Measurements from ENCODE around the gene CDH23. TPM values are rescaled to one million over a fixed set of nuclear protein-coding genes. Genes with fewer than 3 reads are reported as not detected.

The CDH23 gene
- total RNA-seq, 1 donor from 2014 or later = 10.3 TPM

- Histone ChIP-seq H3K4me3 (no peak overlapping the region), H3K27me3 (no peaks in the 10 kb centered on the region), H3K27ac (no peak overlapping the region), H3K9me3 (no peaks in the 10 kb centered on the region), H3K36me3 (no peaks in the 10 kb centered on the region), H3K4me1 (peaks cover 6% of the 10 kb centered on the region)
- DNase-seq (ENCODE audit: extremely low spot score in 2 of 2) = no peak
- intact Hi-C loops (cut with DNase I) = no loop called here
- no peak for TF ChIP-seq CTCF (IDR thresholded peaks at IDR 0.05)
- no peak for TF ChIP-seq POLR2AphosphoS5 (IDR thresholded peaks at IDR 0.05; ENCODE audit: insufficient read depth in 1 of 2, low read depth in 1 of 2)
- TF ChIP-seq POLR2A (IDR thresholded peaks at IDR 0.05) = no peak
Observed at GRCh38 chr10:71546220-71546619, 149.5 kb downstream of the CDH23 start.

GRCh38 chr10:71547312-71547711 is 150.6 kb downstream of the CDH23 start:
- no peak for TF ChIP-seq POLR2A (IDR thresholded peaks at IDR 0.05)
- no peak for TF ChIP-seq CTCF (IDR thresholded peaks at IDR 0.05)
- no peak for TF ChIP-seq POLR2AphosphoS5 (IDR thresholded peaks at IDR 0.05; ENCODE audit: insufficient read depth in 1 of 2, low read depth in 1 of 2)
- peaks cover 6% of the 10 kb centered on the region for H3K4me1 ChIP-seq
- no peaks in the 10 kb centered on the region for H3K27me3 ChIP-seq
- no peaks in the 10 kb centered on the region for H3K36me3 ChIP-seq
- no peaks in the 10 kb centered on the region for H3K9me3 ChIP-seq
- no peak overlapping the region for H3K4me3 ChIP-seq
- DNase-seq (ENCODE audit: extremely low spot score in 2 of 2) = no peak
- intact Hi-C loops (cut with DNase I) = no loop called here
- no peak overlapping the region for H3K27ac ChIP-seq

- Histone ChIP-seq H3K4me1 (peaks cover 6% of the 10 kb centered on the region), H3K36me3 (no peaks in the 10 kb centered on the region), H3K4me3 (no peak overlapping the region), H3K27me3 (no peaks in the 10 kb centered on the region), H3K9me3 (no peaks in the 10 kb centered on the region), H3K27ac (no peak overlapping the region)
- DNase-seq (ENCODE audit: extremely low spot score in 2 of 2) = no peak
- TF ChIP-seq POLR2AphosphoS5 (IDR thresholded peaks at IDR 0.05; ENCODE audit: insufficient read depth in 1 of 2, low read depth in 1 of 2) (no peak), CTCF (IDR thresholded peaks at IDR 0.05) (no peak), POLR2A (IDR thresholded peaks at IDR 0.05) (no peak)
- intact Hi-C loops (cut with DNase I) = no loop called here
Observed at GRCh38 chr10:71547876-71548846, 151.4 kb downstream of the CDH23 start.

- no peak for TF ChIP-seq CTCF (IDR thresholded peaks at IDR 0.05)
- TF ChIP-seq POLR2AphosphoS5 (IDR thresholded peaks at IDR 0.05; ENCODE audit: insufficient read depth in 1 of 2, low read depth in 1 of 2) = no peak
- TF ChIP-seq POLR2A (IDR thresholded peaks at IDR 0.05) = no peak
- no peaks in the 10 kb centered on the region for H3K36me3 ChIP-seq
Observed at GRCh38 chr10:71549766-71550533, 153.2 kb downstream of the CDH23 start.

More at GRCh38 chr10:71549766-71550533, 153.2 kb downstream of the CDH23 start:
- Histone ChIP-seq H3K9me3 (no peaks in the 10 kb centered on the region), H3K4me3 (no peak overlapping the region), H3K27ac (no peak overlapping the region), H3K27me3 (no peaks in the 10 kb centered on the region), H3K4me1 (peaks cover 6% of the 10 kb centered on the region)
- intact Hi-C loops (cut with DNase I) = no loop called here
- DNase-seq (ENCODE audit: extremely low spot score in 2 of 2) = no peak

Data from vagina (tissue), 2 donors.